Measurements from ENCODE around the gene MPND.

The MPND gene, protein sequence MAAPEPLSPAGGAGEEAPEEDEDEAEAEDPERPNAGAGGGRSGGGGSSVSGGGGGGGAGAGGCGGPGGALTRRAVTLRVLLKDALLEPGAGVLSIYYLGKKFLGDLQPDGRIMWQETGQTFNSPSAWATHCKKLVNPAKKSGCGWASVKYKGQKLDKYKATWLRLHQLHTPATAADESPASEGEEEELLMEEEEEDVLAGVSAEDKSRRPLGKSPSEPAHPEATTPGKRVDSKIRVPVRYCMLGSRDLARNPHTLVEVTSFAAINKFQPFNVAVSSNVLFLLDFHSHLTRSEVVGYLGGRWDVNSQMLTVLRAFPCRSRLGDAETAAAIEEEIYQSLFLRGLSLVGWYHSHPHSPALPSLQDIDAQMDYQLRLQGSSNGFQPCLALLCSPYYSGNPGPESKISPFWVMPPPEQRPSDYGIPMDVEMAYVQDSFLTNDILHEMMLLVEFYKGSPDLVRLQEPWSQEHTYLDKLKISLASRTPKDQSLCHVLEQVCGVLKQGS

DNA sequence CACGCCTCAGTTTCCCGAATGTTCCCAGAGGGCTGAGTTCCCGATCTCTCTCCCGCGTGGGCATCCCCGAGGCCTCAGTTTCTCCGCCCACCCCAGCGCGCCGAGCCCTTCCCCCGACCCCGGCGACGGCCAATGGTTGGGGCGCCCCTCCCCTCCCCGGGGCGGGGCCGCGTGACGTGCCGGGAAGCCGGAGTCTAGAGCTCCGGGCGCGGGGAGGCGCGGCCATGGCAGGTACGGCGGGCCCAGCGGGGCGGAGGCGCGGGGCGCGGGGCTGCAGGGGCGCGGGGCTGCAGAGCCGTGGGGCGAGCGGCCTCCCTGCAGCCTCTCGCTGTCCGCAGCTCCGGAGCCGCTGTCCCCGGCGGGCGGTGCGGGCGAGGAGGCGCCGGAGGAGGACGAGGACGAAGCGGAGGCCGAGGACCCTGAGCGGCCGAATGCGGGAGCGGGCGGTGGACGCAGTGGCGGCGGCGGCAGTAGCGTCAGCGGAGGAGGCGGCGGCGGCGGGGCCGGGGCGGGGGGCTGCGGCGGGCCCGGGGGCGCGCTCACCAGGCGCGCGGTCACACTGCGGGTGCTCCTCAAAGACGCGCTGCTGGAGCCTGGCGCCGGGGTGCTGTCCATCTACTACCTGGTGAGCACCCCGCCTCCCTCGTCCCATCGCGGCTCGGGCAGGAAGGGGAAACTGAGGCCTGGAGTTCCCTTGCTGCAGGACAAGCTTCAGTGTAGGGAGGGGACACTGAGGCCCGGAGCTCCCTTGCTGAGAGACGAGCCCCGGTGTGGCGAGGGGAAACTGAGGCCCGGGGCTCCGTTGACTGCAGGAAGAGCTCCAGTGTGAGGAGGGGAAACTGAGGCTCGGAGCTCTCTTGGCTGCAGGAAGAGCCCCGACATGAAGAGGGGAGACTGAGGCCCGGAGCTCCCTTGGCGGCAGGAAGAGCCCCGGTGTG lies at the start of gene MPND:
Gene MPND (plus strand): TSS at position 193 of the 938 bp plus-strand sequence. CDS start 32 bp downstream, at position 225.
- peak; percentile 95 for DNase-seq

DNA sequence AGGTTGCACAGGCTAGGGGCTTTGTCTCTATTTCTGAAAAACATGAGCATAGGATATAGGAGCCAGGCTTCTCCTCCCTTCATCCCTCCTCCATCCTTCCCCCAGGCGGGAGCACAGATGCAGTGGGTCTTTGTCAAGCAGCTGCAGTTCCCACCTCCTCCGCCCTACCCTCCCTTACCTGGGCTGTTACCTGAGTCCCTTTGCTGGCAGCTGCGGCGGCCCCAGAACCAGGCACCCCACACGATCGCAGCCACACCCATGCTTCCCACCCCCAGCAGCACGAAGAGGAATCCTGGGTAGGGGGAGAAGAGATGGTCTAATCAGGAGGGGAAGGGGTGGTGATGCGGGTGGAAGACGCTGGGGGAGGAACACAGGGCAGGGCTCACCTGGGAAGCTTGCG lies 49.0 kb upstream of the MPND start:
- no peak for DNase-seq

DNA sequence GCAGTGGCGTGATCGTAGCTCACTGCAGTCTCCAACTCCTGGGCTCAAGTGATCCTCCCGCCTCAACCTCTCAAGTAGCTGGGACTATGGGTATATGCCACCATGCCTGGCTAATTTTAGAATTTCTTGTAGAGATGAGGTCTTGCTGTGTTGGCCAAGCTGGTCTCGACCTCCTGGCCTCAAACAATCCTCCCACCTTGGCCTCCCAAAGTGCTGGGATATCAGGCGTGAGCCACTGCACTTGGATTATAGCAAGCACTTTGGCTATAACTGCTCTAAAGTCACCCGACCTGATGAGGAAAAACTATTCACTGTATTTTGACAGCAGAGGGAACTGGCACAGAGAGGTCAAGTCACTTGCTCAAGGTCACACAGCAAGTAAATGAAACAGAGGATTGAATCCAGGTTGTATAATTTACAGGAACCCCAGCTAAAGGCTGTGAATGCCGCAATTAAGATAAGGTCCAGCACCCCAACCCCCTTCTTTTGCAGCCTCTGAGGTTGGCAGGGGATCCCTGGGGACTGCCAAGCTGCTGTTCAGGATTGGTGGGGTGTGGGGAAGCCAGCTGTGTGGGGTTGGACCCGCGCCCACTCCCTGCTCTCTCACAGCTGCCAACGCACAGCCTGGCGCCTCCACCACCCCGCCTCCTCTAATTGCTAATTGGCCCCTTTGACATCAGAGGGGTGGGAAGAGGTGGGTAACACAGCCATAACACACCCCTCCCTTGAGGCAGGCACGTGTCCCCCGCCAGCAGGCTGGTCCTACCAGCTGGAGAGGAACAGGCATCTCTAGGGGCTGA lies 47.2 kb upstream of the MPND start:
- DNase-seq: peak; percentile 60

DNA sequence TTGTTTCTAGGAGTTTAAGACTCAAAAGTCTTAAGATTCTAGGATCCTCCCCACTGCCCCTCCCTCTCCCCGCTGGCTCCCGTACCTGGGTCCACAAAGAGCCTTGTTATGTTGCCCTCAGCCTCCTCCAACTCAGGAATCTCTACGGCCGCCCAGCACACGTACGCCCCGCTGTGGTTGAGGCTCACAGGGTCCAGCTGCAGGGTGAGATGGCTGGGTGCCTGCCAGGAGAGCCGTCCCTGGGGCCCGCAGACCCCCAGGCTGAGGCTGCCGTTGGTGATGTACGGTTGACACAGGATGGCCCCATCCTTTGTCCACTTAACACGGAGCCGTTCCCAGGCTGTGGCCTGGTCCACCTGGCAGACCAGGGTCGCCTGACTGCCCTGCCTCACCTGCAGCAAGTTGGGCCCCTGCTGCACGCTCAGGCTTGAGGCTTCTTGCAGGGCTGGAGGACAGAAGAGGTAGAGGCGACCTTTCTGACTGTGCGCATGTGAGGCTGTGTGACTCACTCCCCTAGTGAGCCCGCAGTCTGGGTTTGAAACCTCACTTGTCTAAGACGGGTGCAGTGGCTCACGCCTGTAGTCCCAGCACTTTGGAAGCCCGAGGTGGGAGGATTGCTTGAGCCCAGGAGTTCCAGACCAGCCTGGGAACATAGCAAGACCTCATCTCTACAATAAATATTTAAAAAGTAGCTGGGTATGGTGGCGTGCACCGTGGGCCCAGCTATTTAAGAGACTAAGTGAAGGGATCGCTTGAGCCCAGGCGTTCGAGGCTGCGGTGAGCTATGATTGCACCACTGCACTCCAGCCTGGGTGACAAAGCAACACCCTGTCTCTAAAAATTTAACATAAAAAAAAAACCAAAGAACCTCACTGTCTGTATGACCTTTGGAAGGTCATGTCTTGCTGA lies 45.2 kb upstream of the MPND start:
- no peak for DNase-seq

DNA sequence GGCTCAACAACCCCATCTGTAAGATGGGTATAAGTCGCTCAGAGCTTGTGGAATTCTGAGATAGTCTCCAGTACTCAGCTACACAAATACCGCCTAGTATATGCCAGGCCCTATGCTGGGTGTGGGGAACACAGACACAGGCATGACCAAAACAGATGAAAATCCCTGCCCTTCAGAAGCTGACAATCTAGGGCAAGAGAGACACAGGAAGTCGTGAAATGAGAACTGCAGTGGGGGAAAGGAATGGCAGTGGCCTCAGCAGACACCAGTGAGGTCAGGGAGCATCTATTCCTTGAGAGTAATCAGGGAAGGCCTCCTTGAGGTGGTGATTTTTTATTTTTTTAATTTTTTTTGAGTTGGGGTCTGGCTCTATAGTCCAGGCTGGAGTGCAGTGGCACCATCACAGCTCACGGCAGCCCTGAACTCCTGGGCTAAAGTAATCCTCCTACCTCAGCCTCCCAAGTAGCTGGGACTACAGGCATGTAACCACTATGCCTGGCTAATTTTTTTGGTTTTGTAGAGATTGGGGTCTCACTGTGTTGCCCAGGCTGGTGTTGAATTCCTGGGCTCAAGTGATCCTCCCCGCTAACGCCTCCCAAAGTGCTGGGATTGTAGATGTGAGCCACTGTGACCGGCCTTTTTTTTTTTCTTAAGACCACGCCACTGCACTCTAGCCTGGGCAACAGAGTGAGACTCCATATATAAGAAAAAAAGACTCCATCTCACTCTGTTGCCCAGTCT lies 44.4 kb upstream of the MPND start:
- DNase-seq: no peak

DNA sequence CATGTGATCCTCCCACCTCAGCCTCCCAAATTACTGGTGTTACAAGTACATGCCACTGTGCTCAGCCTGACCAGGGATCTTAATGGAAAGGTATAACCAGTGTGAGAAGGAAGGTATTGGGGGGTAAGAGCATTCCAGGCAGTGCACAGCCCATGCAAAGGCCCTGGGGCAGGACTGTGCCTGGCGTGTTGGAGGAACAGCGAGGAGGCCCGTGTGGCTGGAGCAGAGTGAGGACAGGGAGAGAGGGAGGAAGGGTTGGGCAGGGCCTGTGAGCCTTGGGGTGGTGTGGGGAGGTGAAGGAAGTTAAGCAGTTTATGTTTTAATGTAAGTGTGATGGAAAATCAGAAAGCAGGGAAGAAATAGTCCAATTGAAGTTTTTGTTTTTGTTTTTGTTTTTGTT lies 42.8 kb upstream of the MPND start:
- DNase-seq: no peak

DNA sequence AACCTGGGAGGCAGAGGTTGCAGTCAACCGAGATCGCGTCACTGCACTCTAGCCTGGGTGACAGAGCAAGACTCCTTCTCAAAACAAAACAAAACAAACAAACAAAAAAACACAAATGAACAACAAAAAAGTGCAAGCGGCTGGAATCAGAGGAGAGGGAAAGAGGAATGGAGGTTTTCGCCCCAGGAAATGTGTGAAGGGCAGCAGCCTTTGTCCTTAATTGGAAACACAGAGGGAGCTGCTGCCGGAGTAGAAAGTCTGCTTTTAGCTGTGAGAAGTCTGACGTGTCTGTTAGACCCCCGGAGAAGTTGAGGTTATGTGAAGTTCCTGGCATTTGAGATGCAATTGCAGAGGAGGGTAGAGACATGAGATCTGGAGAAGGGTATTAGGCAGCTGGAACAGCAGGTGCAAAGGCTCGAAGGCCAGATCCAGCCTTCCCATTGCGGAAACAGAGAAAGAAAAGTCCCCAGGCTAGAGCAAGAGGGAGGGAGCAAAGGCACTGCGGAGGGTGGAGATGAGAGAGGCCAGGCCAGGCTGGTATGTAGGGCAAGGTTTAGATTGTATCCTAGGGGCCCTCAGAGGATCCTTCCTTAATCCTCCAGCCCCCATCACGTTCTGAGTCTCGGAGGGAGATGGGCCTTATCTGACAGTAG lies 41.6 kb upstream of the MPND start:
- DNase-seq: no peak

DNA sequence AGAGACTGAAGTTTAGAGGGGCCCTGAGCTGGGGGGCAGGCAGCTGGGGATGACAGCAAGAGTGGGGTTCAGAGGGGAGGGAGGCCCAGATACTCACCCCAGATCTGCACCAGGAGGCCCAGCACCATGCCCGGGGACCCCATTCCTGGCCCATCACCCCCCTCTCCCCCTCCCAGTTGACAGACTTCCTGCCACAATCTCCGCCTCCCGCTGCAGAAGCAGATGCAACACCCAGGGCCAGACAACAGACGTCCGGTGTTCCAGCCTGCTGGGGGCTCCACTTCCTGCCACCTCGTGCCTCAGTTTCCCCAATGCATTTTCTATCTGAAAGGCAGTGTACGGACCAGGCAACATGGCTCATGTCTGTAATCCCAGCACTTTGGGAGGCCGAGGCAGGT lies 41.1 kb upstream of the MPND start, which contains the start of gene TMIGD2:
Gene TMIGD2 (minus strand): TSS at position 147 of the 398 bp plus-strand sequence. CDS start 4 bp downstream, at position 143.
- DNase-seq: no peak

DNA sequence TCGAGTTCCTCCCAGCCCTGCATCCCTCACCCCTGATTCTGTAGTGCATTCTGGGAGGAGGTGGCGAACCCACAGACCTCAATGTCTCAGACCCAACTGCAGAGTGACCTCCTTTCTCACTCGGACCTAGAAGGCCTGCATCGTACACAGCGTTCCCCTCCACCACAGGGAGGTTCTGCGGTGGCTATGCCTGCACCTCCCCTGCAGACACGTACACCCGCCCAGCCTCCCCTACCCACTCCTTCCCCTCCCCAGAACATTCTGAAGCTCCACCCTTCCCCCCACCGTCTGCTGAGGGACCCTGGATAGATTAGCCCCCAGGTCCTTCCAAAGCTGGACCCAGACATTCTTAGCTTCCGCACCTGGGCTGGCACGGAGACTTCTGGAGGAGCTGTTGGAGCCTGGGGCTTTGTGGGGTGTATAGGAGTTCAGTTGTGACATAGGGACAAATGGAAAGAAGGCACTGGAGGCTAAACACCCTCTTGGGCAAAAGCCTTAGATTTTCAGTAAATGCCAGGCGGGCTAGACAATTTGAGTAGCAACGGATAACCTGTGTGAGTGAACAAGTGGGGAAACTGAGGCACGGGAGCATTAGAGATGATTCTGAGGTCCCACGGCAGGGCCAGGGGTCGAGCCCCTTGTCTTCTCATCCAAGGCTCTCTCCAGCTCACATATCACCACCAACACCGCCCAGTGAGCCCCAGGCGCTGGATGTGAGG lies 39.4 kb upstream of the MPND start:
- DNase-seq: no peak

DNA sequence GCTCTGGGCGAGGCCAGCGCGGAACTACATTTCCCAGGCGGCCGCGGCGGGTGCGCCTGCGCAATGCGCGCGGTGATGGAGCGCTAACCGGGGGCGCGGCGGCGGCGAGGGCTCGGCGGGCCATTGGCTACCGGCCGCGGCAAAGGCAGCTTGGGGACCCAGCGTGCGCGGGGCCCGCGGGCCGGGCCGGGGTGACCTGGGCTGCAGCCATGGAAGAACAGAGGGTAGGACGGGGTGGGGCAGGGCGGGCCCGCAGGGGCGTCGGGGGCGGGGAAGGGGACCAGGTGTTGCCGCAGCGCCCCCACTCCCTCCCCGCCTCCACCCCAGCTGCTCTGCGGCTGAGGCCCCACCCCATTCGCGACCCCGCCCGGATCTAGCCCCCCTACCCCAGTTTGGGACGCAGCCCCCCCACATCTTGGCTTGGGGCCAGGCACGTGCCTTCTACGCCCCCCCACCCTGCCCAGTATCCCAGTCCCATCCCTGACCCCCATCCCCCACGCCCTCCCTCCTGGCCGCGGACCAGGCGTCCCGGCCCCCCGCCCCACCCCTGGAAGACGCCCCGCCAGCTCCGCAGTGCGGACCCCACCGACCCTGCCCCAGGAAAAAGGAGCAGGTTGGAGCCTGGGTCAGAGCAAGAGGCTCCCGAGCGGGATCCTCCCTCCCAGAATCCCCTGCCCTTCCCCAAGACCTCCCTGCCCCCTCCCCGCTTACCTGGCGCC lies 38.7 kb upstream of the MPND start, which contains the start of gene FSD1:
Gene FSD1 (plus strand): TSS at position 61 of the 719 bp plus-strand sequence. CDS start 149 bp downstream, at position 210.
- DNase-seq: peak; percentile 69

DNA sequence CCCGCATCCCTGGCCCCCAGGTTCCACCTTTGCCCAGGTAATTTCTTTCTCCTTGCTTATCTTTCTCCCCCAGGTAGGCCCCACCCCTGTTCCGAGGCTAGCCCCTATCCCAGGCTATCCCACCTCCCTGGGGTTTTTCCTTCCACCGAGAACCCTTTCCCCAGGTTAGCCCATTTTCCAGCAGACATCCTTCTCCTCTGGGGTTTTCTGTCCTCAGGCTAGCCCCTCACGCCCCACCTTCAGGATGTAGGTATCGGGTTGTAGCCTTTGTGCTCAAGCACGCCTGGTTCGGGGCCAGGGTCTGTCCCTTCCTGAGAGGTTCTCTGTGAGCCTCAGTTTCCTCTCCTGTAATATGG lies 38.1 kb upstream of the MPND start:
- DNase-seq: no peak

DNA sequence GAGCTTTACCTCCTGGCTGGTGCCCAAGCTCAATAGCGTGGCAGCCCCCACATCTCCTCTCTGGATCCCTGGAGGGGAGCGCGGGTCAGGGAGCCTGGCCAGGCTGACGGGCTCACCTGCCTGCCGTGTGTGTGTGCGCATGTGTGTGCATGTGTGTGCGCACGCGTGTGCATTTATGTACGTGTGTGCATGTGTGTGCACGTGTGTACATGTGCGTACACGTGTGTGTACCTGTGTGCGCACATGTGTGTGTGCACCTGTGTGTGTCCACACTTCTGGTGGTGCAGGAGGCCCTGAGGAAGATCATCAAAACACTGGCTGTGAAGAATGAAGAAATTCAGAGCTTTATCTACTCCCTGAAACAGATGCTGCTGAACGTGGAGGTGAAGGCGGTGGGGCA lies 37.7 kb upstream of the MPND start:
- no peak for DNase-seq

DNA sequence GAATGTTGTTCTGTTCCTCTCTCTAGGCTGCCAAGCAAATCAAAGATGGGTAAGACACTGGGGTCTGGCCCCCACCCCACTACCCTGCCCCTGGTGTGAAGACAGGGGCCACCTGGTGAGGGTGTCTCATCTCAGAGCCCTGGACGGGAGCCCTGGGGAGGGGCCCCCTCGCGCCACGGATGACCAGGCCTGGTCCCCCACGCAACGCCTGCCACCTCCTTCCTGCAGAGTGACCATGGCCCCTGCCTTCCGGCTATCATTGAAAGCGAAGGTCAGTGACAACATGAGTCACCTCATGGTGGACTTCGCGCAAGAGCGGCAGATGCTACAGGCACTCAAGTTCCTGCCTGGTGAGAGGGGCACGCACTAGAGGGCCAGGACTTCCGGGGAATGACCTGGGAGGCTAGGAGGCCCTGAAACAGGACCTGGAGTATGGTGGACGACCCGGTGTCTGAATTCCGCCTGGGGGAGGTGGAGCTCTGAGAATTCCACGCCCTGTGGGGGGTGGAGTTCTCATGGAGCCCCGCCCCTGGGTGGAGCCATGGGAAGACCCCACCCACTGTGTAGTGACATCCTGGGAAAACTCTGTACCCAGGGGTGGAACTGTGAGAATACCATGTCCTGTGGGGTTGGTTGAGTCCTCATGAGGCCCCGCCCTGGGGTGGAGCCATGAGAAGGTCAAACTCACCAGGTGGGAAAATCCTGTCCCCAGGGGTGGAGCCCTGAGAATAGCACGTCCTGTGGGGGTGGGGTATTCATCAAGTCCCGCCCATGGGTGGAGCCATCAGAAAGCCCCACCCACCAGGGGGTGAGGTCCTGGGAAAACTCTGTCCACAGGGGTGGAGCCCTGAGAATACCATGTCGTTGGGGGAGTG lies 32.9 kb upstream of the MPND start:
- DNase-seq: no peak

DNA sequence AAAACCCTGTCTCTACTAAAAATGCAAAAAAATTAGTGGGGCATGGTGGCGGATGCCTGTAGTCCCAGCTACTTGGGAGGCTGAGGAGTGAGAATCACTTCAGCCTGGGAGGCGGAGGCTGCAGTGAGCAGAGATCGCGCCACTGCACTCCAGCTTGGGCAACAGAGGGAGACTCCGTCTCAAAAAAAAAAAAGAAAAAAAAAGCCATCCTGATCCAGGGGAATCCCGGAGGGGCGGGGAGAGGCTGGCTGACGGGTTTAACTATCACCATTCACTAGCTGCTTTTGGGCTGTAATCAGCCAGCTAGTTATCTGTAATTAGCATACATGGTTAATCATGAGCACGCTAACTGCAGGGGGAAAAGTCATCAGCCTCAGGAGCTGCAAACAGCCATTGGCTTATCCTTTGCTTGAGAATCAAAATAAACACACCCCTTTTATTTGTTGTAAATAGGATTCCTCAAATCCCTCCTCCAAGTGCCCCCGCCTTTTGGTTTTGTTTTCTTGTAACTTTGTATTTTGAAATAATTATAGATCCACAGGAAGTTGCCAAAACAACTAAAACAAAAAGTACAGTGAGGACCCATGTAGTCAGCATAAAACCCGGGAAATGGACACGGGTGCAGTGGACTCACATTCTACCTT lies 29.4 kb upstream of the MPND start:
- DNase-seq: no peak

DNA sequence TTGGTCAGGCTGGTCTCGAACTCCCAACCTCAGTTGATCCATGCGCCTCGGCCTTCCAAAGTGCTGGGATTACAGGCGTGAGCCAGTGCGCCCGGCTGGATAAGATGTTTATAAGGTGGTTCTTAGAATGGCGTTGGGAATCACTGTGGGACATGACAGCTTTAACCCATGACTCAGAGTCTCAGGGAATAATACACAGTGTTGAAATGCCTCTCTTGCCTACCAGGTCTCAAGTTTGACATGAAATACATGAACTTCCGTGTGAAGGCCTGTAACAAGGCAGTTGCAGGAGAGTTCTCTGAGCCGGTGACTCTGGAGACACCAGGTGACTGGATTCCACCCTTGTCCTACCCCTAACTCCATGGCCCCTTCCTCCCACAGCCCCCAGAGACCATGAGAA lies 26.4 kb upstream of the MPND start:
- DNase-seq: no peak

DNA sequence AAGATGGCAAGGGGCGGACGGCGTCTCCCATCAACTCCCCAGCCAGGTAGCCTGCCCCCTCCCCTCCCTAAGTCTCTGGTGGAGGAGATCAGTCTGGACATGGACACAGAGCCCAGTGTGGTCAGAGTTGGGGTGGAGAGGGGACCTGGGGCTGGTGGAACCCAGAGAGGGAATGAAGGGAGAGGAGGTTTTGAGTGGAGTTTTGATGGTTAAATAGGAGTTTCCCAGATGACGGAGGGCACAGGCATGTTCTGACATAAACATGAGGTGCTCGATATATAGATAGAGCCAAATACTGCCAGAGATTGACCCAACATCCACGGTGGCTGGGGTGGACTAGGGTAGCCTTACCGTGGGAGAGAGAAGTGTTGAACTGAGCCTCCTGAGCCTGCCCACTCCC lies 24.9 kb upstream of the MPND start:
- DNase-seq: no peak

DNA sequence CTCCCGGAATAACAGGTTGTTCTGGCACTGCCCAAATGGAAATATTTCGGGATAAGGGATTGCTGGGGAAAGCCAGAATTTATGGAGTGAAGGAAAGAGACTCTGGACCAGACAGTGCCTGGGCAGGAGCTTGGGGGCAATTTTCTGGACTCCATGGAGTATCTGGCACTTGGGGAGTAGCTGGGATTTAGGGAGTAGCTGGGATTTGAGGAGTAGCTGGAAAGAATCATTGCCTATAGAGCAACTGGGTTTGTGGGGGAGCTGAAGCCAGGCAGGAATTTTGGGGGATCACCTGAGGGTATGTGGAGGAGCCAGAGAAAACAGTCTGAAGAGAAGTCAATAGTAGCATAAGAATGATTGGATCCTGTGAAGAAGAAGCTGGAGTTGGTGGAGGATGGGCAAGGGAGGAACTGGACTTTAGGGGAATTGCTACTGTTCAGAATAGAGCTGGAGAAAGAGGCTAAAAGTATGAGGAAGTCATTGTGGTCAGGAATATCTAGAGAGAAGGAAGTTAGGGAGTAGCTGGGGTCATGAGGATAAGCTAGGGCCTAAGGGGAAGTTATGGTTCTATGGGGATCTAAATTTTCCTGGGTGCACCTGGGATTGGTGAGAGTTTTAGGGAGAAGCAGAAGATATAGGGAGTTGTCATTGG lies 24.2 kb upstream of the MPND start:
- DNase-seq: no peak

Measured in right forelimb (tissue), 1 donor.